Ascending aorta (tissue), 2 donors: ENCODE results near the gene PARD6B. TPM values are rescaled to one million over a fixed set of nuclear protein-coding genes. Genes with fewer than 3 reads are reported as not detected.

Experiments used
- DNase-seq, 2 donors: peaks; one replicate each; pipeline ENCODE4 v3.0.0-alpha.2; 2019; ENCODE audit warnings: low spot score in 2 of 2
- H3K27ac ChIP-seq, 2 donors: fragments of 200-600 bp; sonication (generic); one replicate each; pipeline ENCODE4 v1.5.1; 2016 to 2017; ENCODE audit warnings: mild to moderate bottlenecking in 1 of 2
- H3K27me3 ChIP-seq: fragments of 200-600 bp; sonication (generic); one replicate; pipeline ENCODE4 v1.5.1; 2017
- H3K36me3 ChIP-seq, 2 donors: fragments of 200-600 bp; sonication (generic); one replicate each; pipeline ENCODE4 v1.5.1; 2016
- H3K4me1 ChIP-seq, 2 donors: fragments of 200-600 bp; sonication (generic); one replicate each; pipeline ENCODE4 v1.5.1; 2016 to 2017; ENCODE audit warnings: mild to moderate bottlenecking in 1 of 2
- H3K4me3 ChIP-seq, 2 donors: fragments of 200-600 bp; sonication (generic); one replicate each; pipeline ENCODE4 v1.5.1; 2016 to 2017; ENCODE audit warnings: mild to moderate bottlenecking in 1 of 2
- H3K9me3 ChIP-seq, 2 donors: fragments of 200-600 bp; sonication (generic); one replicate each; pipeline ENCODE4 v1.5.1; 2016
- CTCF ChIP-seq, 3 experiments: fragments of 200-600 bp in 2 of 3; fragments of 450-650 bp in 1 of 3; sonication (generic) in 2 of 3; IDR thresholded peaks; one replicate each; pipeline ENCODE4 v1.5.1; 2016 to 2019; ENCODE audit warnings: antibody characterized with exemption in 3 of 3, mild to moderate bottlenecking in 1 of 3, moderate library complexity in 1 of 3
- intact Hi-C: fragments of 100-400 bp; cut with DNase I; formaldehyde crosslinking; loops from one replicate; pipeline ENCODE4 v1.15.1; 2023
- total RNA-seq: library from RNA; depleted of rRNA; stranded (reverse); fragments of >200 nt; gene quantifications from one replicate; pipeline ENCODE4 v1.1.0, GENCODE V29; 2016

The PARD6B gene
- total RNA-seq, 1 donor from 2014 or later = 1.2 TPM

GRCh38 chr20:50715694-50716093 lies 15.7 kb upstream of the PARD6B start:
- H3K4me3 ChIP-seq = no peak overlapping the region
- no peaks in the 10 kb centered on the region for H3K4me1 ChIP-seq
- intact Hi-C loops = no loop called here
- DNase-seq = peak in 1 of 2 donors; percentile 16
- no peak overlapping the region for H3K27ac ChIP-seq
- TF ChIP-seq CTCF (IDR thresholded peaks at IDR 0.05) = no peak
- no peaks in the 10 kb centered on the region for H3K9me3 ChIP-seq
- H3K27me3 ChIP-seq = no peaks in the 10 kb centered on the region
- H3K36me3 ChIP-seq = no peaks in the 10 kb centered on the region

GRCh38 chr20:50716518-50716917 lies 14.9 kb upstream of the PARD6B start:
- H3K9me3 ChIP-seq = no peaks in the 10 kb centered on the region
- H3K27me3 ChIP-seq = no peaks in the 10 kb centered on the region
- no peak for DNase-seq
- peaks cover 0 to 3% of the 10 kb centered on the region in 2 donors for H3K4me1 ChIP-seq
- H3K27ac ChIP-seq = no peak overlapping the region
- H3K36me3 ChIP-seq = no peaks in the 10 kb centered on the region
- intact Hi-C loops = no loop called here
- no peak for TF ChIP-seq CTCF (IDR thresholded peaks at IDR 0.05)
- H3K4me3 ChIP-seq = no peak overlapping the region

- Histone ChIP-seq H3K27ac (no peak overlapping the region), H3K4me1 (peaks cover 2 to 6% of the 10 kb centered on the region in 2 donors), H3K36me3 (no peaks in the 10 kb centered on the region), H3K9me3 (no peaks in the 10 kb centered on the region), H3K4me3 (no peak overlapping the region), H3K27me3 (no peaks in the 10 kb centered on the region)
- TF ChIP-seq CTCF (IDR thresholded peaks at IDR 0.05) = no peak
- DNase-seq = no peak
- intact Hi-C loops = no loop called here
Measured at GRCh38 chr20:50717312-50717711, 14.1 kb upstream of the PARD6B start.

- peak in 1 of 2 donors; percentile 33 for DNase-seq
- intact Hi-C loops = no loop called here
Measured at GRCh38 chr20:50717974-50718761, 13.2 kb upstream of the PARD6B start.

GRCh38 chr20:50719328-50719727 lies 12.1 kb upstream of the PARD6B start:
- DNase-seq = no peak
- Histone ChIP-seq H3K36me3 (no peaks in the 10 kb centered on the region), H3K27ac (no peak overlapping the region), H3K4me3 (no peak overlapping the region), H3K4me1 (peaks cover 6 to 15% of the 10 kb centered on the region in 2 donors), H3K9me3 (no peaks in the 10 kb centered on the region), H3K27me3 (no peaks in the 10 kb centered on the region)
- no peak for TF ChIP-seq CTCF (IDR thresholded peaks at IDR 0.05)
- intact Hi-C loops = no loop called here

More at GRCh38 chr20:50717974-50718761, 13.2 kb upstream of the PARD6B start:
- Histone ChIP-seq H3K27me3 (no peaks in the 10 kb centered on the region), H3K27ac (no peak overlapping the region), H3K4me1 (peaks cover 3 to 12% of the 10 kb centered on the region in 2 donors), H3K36me3 (no peaks in the 10 kb centered on the region), H3K4me3 (no peak overlapping the region), H3K9me3 (no peaks in the 10 kb centered on the region)
- no peak for TF ChIP-seq CTCF (IDR thresholded peaks at IDR 0.05)
